Right renal pelvis (tissue), 4 donors: ENCODE measurements around the gene RANBP3. TPM values are rescaled to one million over a fixed set of nuclear protein-coding genes. Genes with fewer than 3 reads are reported as not detected.

ENCODE experiments used
- DNase-seq, 4 donors: peaks; one replicate each; pipeline ENCODE4 v3.0.0-alpha.2; 2013; ENCODE audit warnings: low read depth in 4 of 4, low spot score in 3 of 4, missing footprints in 1 of 4
- polyA plus RNA-seq, 4 donors: library from polyadenylated mRNA; unstranded; fragments of 120-200 nt; gene quantifications; one replicate each; pipeline ENCODE4 v1.2.1, GENCODE V29; 2013; ENCODE audit not compliant: insufficient read length in 4 of 4

The RANBP3 gene
- polyA plus RNA-seq, 4 donors = 71.9 to 79.8 (median 75.2) TPM

- DNase-seq = no peak
These were observed 24.8 kb downstream of the RANBP3 start for GRCh38 chr19:5953030-5953589.

DNA sequence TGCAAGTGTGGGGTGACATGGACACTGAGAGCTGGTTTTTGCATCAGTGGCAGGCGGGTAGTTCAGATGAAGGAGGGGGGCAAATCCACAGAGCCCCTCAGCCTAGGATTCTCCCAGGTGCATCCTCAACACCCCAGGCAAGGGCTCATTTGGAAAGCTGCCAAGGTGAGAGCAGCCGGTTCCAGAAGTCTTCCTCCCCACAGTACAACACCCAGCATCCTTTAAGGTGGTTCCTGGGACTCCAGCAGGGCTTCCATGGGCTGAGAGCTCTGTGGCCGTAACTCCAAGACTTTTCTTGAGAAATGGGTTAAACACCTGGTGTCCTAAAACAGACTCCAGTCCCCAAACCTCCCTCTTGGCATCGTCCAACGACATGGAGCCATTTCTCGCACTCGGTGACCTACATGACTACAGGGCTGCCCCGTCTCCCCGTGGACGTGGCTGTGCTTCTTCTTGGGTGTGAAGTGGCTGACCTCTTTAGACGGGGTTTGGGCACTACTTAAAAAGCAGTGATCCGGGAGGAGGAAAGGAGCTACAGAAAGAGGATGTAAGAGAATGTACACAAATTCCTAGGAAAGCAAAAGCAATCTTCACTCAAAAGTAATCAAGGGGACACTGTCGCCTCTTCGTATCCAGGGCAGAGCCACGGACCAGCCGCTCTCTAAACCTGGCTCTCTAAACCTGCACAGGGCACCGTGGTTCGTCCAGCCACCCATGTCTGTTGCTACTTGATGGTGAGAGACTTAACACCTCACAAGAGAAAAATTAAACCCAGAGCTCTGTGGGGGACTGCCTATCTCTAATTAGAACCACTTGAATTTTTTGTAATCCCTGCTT is 25.5 kb downstream of the RANBP3 start:
- DNase-seq = no peak

DNA sequence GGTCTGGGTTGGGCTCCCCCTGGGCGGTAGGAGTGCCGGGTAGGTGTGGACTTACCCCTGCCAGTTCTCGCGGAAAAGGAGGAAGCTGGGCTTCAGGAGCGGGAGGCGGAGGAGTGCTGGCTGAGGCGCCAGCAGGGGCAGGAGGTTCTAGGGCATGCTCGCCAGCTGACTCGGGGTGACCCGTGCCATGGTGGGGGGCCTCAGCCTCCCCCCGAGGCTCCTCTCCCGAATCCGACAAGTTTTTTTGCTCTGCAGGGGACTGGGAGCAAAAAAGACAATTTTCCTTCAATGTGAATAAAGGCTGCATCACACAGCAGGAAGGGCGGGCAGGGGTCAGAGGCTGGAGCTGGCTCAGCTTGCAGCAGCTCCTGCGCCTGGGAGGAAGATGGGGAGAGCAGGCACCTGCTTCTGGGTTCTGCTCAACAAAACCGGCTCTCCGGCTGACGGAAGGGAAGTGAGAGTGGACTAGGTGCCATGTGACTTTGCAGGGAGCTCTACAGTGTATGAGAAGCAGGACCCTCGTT is 26.5 kb downstream of the RANBP3 start:
- no peak for DNase-seq

GRCh38 chr19:5950741-5951140 is 27.2 kb downstream of the RANBP3 start:
- no peak for DNase-seq

- DNase-seq = no peak
These were observed 28.1 kb downstream of the RANBP3 start for GRCh38 chr19:5949792-5950305.

- DNase-seq = no peak
These were observed 29.0 kb downstream of the RANBP3 start for GRCh38 chr19:5948752-5949564.

- DNase-seq = no peak
These were observed 30.5 kb downstream of the RANBP3 start for GRCh38 chr19:5947435-5947834.

DNA sequence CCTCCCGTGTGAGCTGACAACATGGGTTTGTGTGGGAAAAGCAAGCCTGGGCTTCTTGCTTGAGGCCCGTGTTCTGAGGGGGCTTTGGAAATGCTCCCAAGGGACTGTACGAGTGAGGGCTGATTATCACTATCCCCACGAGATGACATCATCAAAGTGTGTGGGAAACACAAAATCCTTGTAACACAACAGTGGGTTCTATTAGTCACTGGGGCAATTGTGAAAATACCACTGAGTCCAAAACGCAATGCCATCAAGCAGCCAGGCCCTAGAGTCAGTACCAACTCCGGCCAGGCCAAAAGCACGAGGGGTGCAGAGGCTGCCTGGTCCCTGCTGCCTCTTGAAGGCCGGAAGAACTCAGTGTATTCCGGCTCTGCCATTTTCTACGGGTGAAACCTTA is 34.3 kb downstream of the RANBP3 start:
- DNase-seq = no peak

DNA sequence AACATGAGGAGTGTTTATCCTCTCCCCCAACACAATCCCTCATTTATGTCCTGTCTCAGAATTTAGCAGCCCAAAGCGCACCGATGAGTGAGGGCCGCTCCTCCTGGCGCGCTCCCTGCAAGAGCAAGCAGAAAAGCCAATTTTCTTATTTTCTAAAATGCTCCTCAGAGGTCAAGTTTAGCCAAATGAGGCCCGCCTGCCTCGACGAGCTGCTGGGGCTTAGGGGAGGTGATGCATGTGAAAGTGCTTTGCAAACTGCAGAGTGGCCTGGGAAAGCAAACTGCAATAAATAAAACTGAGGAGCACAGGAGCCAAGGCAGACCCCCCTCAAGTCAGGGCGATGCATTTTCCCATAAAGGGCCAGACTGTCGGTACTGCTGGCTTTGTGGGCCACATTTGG is 34.9 kb downstream of the RANBP3 start:
- no peak for DNase-seq

GRCh38 chr19:5941673-5942072 is 36.3 kb downstream of the RANBP3 start:
- no peak for DNase-seq

DNA sequence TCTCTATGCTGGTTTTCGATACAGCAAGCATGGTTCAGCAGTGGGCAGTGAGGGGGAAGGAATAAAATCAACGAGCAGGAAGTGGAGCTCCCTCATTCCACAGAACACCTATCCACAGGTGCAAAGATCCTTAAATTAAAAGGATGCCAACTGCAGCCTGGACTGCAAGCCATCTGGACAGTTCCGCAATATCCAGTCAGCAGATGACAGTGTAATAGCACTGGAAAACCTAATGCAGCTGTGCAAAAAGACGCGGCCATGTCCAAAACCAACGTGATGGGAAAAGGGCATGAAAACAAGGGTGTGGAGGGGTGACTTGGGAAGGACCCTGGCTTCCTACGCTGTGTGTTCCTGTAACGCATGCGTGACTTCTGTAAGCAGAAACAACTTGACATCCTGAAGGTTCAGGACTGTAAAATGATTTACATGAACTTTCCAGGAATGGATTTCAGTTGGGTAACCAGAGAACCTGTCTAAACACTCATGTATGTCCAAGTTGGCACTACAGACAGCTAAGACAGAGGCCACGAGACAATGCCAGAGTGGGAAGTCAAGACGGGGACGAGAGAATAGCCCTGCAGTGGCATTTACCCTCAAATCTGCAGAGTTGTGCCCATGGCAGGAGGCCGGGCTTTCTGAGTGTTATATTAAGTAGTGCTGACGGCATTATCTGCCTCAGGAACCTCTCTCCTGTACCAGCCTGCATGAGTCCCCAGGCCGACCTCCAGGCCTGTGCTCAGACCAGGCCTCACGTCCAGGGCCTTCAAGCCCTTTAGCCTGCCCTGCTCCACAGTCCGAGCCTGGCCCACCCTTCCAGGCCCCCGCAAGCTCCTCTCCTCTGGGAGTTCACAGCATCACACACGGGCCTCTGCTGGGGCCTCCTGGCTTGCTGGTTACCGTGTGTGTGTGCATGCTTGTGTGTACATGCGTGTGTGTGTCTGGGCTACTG is 37.4 kb downstream of the RANBP3 start:
- DNase-seq = no peak

DNA sequence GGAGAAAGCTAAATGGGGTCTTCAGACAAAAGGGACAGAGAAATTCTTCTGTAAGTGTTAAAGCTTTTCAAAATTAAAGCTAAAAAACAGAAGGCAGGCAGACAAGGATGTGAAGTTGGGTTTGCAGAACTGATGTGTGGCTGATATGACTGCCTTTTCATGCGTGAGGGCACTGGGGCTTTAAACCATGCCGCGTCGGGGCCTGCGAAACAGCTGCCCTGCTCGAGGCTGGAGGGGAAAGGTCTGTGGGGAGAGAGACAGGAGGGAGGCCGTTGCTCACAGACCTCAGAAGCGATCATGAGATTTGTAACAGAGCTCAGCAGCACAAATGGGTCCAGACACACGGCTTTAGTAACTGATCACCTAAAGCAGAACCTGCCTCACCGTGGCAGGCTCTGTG is 40.4 kb downstream of the RANBP3 start:
- no peak for DNase-seq

DNA sequence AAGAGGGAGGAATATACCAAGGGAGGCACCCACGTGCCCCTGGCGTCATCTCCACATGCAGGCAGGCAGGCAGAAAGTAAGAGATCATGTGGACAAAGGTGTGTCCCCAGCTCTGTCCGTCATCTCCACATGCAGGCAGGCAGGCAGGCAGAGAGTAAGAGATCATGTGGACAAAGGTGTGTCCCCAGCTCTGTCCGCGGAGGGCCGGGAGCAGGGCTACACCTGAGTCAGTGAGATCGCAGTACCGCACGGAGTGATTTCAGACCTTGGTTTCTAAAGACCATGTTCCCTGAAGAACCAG is 41.7 kb downstream of the RANBP3 start:
- no peak for DNase-seq

- DNase-seq = no peak
These were observed 42.3 kb downstream of the RANBP3 start for GRCh38 chr19:5935473-5936291.

DNA sequence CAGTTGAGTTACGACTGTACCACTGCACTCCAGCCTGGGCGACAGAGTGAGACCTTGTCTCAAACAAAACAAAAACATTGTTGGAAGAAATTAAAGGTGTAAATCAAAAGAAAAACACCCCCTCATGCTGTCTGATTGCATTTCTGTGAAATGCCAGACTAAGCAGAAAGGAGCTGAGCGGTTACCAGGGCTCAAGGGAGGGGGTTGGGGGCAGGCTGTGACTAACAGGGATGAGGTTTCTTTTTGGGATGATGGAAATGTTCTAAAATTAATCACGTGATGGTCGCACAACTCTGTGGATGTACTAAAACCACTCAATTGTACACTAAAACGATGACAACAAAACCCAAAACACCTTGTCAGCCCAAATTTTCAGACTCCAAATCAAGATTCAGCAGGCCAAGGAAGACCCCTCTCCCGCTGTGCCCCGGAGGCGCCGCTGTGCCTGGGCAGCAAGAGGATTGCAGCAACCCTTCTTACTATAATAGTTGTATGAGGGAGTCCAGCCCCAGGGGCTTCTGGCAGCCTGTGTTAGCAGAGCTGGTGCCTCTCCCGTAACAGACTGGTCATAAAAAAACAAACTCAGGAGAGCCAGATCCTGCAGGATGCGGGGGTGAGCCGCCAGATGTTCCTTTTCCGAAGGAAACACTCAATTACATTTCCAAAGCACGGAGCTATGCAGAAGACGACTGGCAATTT is 43.0 kb downstream of the RANBP3 start:
- DNase-seq = no peak

- no peak for DNase-seq
These were observed 43.9 kb downstream of the RANBP3 start for GRCh38 chr19:5934069-5934401.

GRCh38 chr19:5933391-5934068 is 44.4 kb downstream of the RANBP3 start:
- no peak for DNase-seq

DNA sequence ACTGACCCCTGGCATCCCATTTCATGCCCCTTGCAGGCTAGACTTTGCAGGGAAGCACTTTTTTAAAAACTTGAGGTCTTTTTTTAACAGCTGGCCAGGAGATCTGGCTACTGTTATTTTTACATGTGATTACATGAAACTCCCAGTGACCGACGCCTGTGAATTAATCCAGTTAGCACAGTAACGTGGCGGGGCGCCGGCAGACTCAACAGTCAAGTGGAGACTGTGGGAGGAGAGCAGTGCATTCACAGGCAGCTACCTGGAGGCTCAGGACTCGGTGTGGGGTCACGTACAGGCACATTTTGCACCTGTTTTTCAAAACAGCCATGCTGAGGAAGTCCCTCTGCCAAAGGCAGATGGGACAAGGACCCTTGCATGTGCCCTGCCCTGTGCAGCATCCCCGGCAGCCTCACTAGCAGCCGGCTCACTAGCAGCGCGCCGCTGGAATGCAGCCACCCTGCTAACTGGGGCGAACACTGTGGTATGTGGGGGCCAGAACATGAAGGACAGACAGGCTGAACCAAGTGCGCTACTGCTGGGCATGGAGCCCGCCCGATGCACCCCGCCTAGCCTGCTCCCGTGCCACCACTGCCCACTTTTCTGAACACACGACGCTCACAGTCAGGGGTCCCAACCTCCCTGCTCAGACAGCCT is 45.2 kb downstream of the RANBP3 start:
- DNase-seq = no peak
